GM12875 (cell line): ENCODE results near the gene ZBTB21.

ENCODE experiments used
- H3K4me3 ChIP-seq: one replicate; pipeline ENCODE4 v1.5.1; 2011; ENCODE audit warnings: low read depth, low read length, control low read depth
- CTCF ChIP-seq: IDR thresholded peaks from 2 replicates; pipeline ENCODE4 v1.5.1; 2011; ENCODE audit warnings: low read depth, mild to moderate bottlenecking, control low read depth, inconsistent platforms, low read length, moderate library complexity, borderline replicate concordance; ENCODE audit not compliant: insufficient read depth

Gene ZBTB21

GRCh38 chr21:41942457-41942856, 67.7 kb downstream of the ZBTB21 start:
- TF ChIP-seq CTCF: no peak
- no peak overlapping the region for H3K4me3 ChIP-seq

DNA sequence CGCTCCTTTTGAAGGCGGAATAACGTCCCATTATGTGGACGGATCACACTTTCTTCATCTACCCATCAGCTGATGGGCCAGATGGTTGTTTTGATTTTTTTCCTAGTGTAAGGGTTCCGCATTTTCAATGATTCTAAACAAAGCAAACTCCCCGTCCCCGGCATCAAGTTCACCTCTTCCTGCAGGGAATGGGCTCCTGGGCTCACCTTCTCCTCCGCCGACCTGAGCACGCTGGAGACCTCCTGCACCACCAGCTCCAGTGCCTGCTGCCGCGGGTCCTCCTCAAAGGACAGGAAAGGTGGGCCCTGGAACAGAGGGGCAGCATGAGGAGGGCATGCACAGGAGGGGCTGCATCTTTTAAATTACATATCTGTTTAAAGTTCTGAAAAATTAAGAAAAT, 68.2 kb downstream of the ZBTB21 start:
- no peak for TF ChIP-seq CTCF
- no peak overlapping the region for H3K4me3 ChIP-seq

- TF ChIP-seq CTCF: no peak
Measured at GRCh38 chr21:41940431-41940830, 69.7 kb downstream of the ZBTB21 start.

DNA sequence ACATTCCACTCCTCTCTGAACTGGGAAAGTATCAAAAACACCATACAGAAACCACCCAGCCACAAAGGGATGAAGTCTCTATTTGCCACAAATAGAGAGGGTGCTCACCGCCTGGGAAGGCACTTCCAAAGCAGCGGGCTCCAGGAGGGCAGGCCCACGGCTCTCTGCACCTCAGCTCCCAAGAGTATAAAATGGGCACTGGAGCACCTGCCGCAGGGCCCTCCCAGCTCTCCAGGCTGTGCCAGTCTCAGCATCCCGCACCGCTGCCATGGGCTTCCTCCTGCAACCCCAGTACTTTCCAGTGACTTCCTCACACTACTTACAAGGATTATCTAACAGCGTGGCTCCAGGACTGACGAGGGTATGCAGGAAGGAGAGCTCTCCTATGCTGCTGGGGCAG, 70.8 kb downstream of the ZBTB21 start:
- no peak for TF ChIP-seq CTCF

More at GRCh38 chr21:41940431-41940830, 69.7 kb downstream of the ZBTB21 start:
- no peak overlapping the region for H3K4me3 ChIP-seq

More for the DNA sequence above, 70.8 kb downstream of the ZBTB21 start:
- no peak overlapping the region for H3K4me3 ChIP-seq
